ENCODE results near the gene MYOM3. TPM values are rescaled to one million over a fixed set of nuclear protein-coding genes. Genes with fewer than 3 reads are reported as not detected.

MYOM3 gene
- polyA plus RNA-seq, 1 donor from 2014 or later, result not detected

- H2AFZ ChIP-seq (ENCODE audit: low read depth, low read length), result no peak overlapping the region
- H3K27ac ChIP-seq (ENCODE audit: low read length), result no peak overlapping the region
- TF ChIP-seq EP300 (conservative IDR thresholded peaks at IDR 0.05; ENCODE audit: poor library complexity, severe bottlenecking) (no peak), MXI1 (conservative IDR thresholded peaks at IDR 0.05; ENCODE audit: poor library complexity, severe bottlenecking) (no peak), SMC3 (conservative IDR thresholded peaks at IDR 0.05; ENCODE audit: poor library complexity) (no peak), REST (IDR thresholded peaks at IDR 0.05; ENCODE audit: borderline replicate concordance) (no peak), CTCF (IDR thresholded peaks at IDR 0.05; ENCODE audit: poor library complexity, severe bottlenecking) (no peak), RAD21 (conservative IDR thresholded peaks at IDR 0.05) (no peak), TAF1 (IDR thresholded peaks at IDR 0.05; ENCODE audit: low read depth) (no peak), EZH2 (IDR thresholded peaks at IDR 0.05; ENCODE audit: borderline replicate concordance, insufficient read depth, low read length, poor library complexity, severe bottlenecking) (no peak), POLR2AphosphoS5 (IDR thresholded peaks at IDR 0.05) (no peak)
Measured at GRCh38 chr1:24021403-24022266, 90.3 kb downstream of the MYOM3 start.

GRCh38 chr1:24020470-24020869 lies 91.5 kb downstream of the MYOM3 start:
- H3K4me2 ChIP-seq (ENCODE audit: low read length), result no peak overlapping the region

More at GRCh38 chr1:24021403-24022266, 90.3 kb downstream of the MYOM3 start:
- Histone ChIP-seq H4K20me1 (ENCODE audit: insufficient read depth) (no peaks in the 10 kb centered on the region), H3K9ac (ENCODE audit: low read length) (no peak overlapping the region), H3K4me2 (ENCODE audit: low read length) (no peak overlapping the region), H3K79me2 (replicated peaks; ENCODE audit: insufficient read depth, low read length) (no peaks in the 10 kb centered on the region), H3K36me3 (ENCODE audit: insufficient read depth, low read length) (no peaks in the 10 kb centered on the region), H3F3A (ENCODE audit: insufficient read depth, low read length, poor library complexity, severe bottlenecking) (no peaks in the 10 kb centered on the region), H3K4me3 (ENCODE audit: low read length) (no peak overlapping the region), H3K9me3 (ENCODE audit: low read length) (no peaks in the 10 kb centered on the region), H3K9me2 (ENCODE audit: insufficient read depth, low read length) (no peaks in the 10 kb centered on the region), H3K27me3 (ENCODE audit: insufficient read depth, low read depth, low read length) (no peaks in the 10 kb centered on the region)

More at GRCh38 chr1:24020470-24020869, 91.5 kb downstream of the MYOM3 start:
- H2AFZ ChIP-seq (ENCODE audit: low read depth, low read length), result no peak overlapping the region
- no peak overlapping the region for H3K27ac ChIP-seq (ENCODE audit: low read length)
- TF ChIP-seq TAF1 (IDR thresholded peaks at IDR 0.05; ENCODE audit: low read depth) (no peak), POLR2AphosphoS5 (IDR thresholded peaks at IDR 0.05) (no peak), MXI1 (conservative IDR thresholded peaks at IDR 0.05; ENCODE audit: poor library complexity, severe bottlenecking) (no peak), CTCF (IDR thresholded peaks at IDR 0.05; ENCODE audit: poor library complexity, severe bottlenecking) (no peak), EP300 (conservative IDR thresholded peaks at IDR 0.05; ENCODE audit: poor library complexity, severe bottlenecking) (no peak), RAD21 (conservative IDR thresholded peaks at IDR 0.05) (no peak), REST (IDR thresholded peaks at IDR 0.05; ENCODE audit: borderline replicate concordance) (no peak), SMC3 (conservative IDR thresholded peaks at IDR 0.05; ENCODE audit: poor library complexity) (no peak), EZH2 (IDR thresholded peaks at IDR 0.05; ENCODE audit: borderline replicate concordance, insufficient read depth, low read length, poor library complexity, severe bottlenecking) (no peak)
- H3K27me3 ChIP-seq (ENCODE audit: insufficient read depth, low read depth, low read length), result no peaks in the 10 kb centered on the region
- no peaks in the 10 kb centered on the region for H3K9me3 ChIP-seq (ENCODE audit: low read length)
- no peaks in the 10 kb centered on the region for H3K9me2 ChIP-seq (ENCODE audit: insufficient read depth, low read length)
- no peaks in the 10 kb centered on the region for H3K36me3 ChIP-seq (ENCODE audit: insufficient read depth, low read length)
- H3K4me3 ChIP-seq (ENCODE audit: low read length), result no peak overlapping the region
- no peaks in the 10 kb centered on the region for H4K20me1 ChIP-seq (ENCODE audit: insufficient read depth)
- no peaks in the 10 kb centered on the region for H3K79me2 ChIP-seq (replicated peaks; ENCODE audit: insufficient read depth, low read length)
- no peaks in the 10 kb centered on the region for H3F3A ChIP-seq (ENCODE audit: insufficient read depth, low read length, poor library complexity, severe bottlenecking)
- no peak overlapping the region for H3K9ac ChIP-seq (ENCODE audit: low read length)

All from neural cell (in vitro differentiated cells).